Heart left ventricle (tissue), 13 donors: ENCODE results near the gene DLGAP1.

Source experiments
- CTCF ChIP-seq, 12 donors: fragments of 200-600 bp; sonication (generic) in 4 of 12; IDR thresholded peaks; one replicate each; pipeline versions ENCODE4 v1.5.0 to v1.8.0; 2018 to 2022; ENCODE audit warnings: antibody characterized with exemption in 12 of 12, mild to moderate bottlenecking in 5 of 12
- POLR2A ChIP-seq, 2 donors: fragments of 450-650 bp; IDR thresholded peaks; one replicate each; pipeline ENCODE4 v1.6.1; 2017; ENCODE audit warnings: antibody characterized with exemption in 2 of 2, mild to moderate bottlenecking in 2 of 2, moderate library complexity in 2 of 2
- donor health status: ischemic (EF 13 %, LVEDD 7.1; RV severe dilation, severe dysfunction).
- donor health status: DM: no; HTN: yes; CAD: no.
- donor health status: DM: no; HTN: no; CAD: no.
- donor health status: ischemic (EF 25% LVEDD 6.9; RV normal size, moderate dysfunction).
- donor health status: ischemic (EF 25% LVEDD 5.7; RV mildly dilated, moderate dysfunction).
- donor health status: ischemic (EF 35%, LVEDD 5.7; RV mildly dilated, moderate dysfunction).
- donor health status: nonischemic (EF 11% LVEDD 7.7; RV severe dilation, severe dysfunction).
- donor health status: DM: yes; HTN: yes; CAD: no.
- donor health status: PGD.
- donor health status: ischemic (EF 29% LVEDD 5.4; RV normal size, mild dysfunction).
- donor health status: nonischemic (EF 23%, LVEDD 6.1; RV moderate dilation, normal function).

- TF ChIP-seq POLR2A (IDR thresholded peaks at IDR 0.05) (no peak), CTCF (IDR thresholded peaks at IDR 0.05) (no peak)
Observed at GRCh38 chr18:3967359-3968180, 487.5 kb downstream of the DLGAP1 start.
